Measurements from ENCODE around the gene TMEM119. TPM values are rescaled to one million over a fixed set of nuclear protein-coding genes. Genes with fewer than 3 reads are reported as not detected.

Gene TMEM119
- total and polyA plus RNA-seq, 12 donors: 0.57 to 6.9 (median 2.0) TPM

- WGBS, 2 donors: 78 to 88% methylated on average over 2 of the region's 2 CpGs
Observed at GRCh38 chr12:108573317-108573716, 24.6 kb downstream of the TMEM119 start.

DNA sequence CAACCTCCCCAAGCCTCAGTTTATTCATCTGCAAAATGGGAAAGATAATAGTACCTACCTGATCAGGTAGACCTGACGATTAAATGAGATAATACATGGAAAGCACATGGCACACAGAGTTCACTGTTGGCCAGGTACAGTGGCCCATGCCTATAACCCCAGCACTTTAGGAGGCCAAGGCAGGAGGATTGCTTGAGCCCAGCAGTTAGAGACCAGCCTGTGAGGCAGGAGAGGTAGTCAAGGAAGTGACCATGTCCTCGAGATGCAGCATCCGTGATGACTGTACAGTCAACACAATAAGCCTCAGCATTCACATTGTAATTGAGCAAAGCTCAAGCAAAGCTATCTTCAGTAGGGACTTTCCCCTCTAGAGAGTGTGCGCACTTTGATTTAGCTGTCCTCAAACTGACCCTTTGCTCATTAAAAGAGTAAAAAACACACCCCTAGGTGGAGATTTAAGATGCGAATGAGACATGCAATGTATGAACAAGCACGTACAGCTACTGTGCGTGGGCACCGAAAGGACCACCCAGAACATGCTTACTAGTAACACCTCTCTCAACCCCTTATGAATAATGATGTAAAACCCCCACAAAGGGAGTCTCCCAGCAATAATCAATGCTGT is 25.6 kb downstream of the TMEM119 start:
- no peak for DNase-seq
- intact Hi-C loops (cut with DNase I): loop anchor here in 3 of 10 donors (5.0 to 10.0 kb wide), 5 partner anchors 35 to 520 kb away; partner anchors contain the start of gene ALKBH2 (in 1 of the 3)
- no peak for ATAC-seq
- Histone ChIP-seq H3K27me3 (no peaks in the 10 kb centered on the region), H3K4me1 (peaks cover 0 to 29% (median 8%) of the 10 kb centered on the region in 9 donors), H3K36me3 (peaks cover 0 to 33% (median 27%) of the 10 kb centered on the region in 9 donors), H3K9me3 (no peaks in the 10 kb centered on the region), H3K27ac (no peak overlapping the region), H3K4me3 (no peak overlapping the region)
- TF ChIP-seq, protein P1, sequence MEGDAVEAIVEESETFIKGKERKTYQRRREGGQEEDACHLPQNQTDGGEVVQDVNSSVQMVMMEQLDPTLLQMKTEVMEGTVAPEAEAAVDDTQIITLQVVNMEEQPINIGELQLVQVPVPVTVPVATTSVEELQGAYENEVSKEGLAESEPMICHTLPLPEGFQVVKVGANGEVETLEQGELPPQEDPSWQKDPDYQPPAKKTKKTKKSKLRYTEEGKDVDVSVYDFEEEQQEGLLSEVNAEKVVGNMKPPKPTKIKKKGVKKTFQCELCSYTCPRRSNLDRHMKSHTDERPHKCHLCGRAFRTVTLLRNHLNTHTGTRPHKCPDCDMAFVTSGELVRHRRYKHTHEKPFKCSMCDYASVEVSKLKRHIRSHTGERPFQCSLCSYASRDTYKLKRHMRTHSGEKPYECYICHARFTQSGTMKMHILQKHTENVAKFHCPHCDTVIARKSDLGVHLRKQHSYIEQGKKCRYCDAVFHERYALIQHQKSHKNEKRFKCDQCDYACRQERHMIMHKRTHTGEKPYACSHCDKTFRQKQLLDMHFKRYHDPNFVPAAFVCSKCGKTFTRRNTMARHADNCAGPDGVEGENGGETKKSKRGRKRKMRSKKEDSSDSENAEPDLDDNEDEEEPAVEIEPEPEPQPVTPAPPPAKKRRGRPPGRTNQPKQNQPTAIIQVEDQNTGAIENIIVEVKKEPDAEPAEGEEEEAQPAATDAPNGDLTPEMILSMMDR (IDR thresholded peaks at IDR 0.05): no peak
- 78 to 80% methylated on average over 8 of the region's 8 CpGs for WGBS, 2 donors

More at GRCh38 chr12:108573317-108573716, 24.6 kb downstream of the TMEM119 start:
- H3K4me3 ChIP-seq: no peak overlapping the region
- peaks cover 0 to 22% (median 17%) of the 10 kb centered on the region in 9 donors for H3K36me3 ChIP-seq
- H3K4me1 ChIP-seq: peaks cover 0 to 24% (median 8%) of the 10 kb centered on the region in 9 donors
- DNase-seq (no peak), ATAC-seq (no peak)
- no peak overlapping the region for H3K27ac ChIP-seq
- H3K9me3 ChIP-seq: no peaks in the 10 kb centered on the region
- TF ChIP-seq, protein P1 (IDR thresholded peaks at IDR 0.05): no peak
- H3K27me3 ChIP-seq: no peaks in the 10 kb centered on the region
- intact Hi-C loops (cut with DNase I): loop anchor here in 3 of 10 donors (5.0 to 10.0 kb wide), 5 partner anchors 34 to 519 kb away; partner anchors contain the start of gene ALKBH2 (in 1 of the 3)

DNA sequence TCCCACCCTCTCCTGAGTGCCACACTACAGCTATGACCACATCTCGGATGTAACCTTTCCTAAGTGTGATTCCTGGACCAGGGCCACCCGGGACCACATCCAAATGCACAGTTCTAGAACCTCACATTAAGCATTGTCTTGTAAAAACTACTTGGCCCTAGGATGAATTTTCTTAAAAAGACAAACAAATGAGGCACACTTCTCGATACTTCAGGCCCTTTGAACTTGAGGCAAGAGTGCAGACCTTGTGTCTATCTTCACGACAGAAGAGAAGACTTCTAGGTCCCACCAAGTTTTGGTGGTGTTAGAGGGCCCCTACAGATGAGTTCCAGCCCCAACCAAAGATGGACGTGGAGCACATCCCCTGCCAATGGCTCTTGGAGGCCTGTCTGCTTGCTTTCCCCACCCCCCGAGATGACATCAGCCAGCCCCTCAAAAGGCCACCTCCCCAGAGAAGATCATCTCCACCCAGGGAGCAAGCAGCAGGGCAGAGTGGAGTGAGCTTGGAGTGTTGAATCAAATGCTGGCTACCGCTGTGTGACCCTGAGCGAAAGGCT is 26.2 kb downstream of the TMEM119 start:
- DNase-seq (no peak), ATAC-seq (no peak)
- Histone ChIP-seq H3K4me1 (peaks cover 0 to 29% (median 8%) of the 10 kb centered on the region in 9 donors), H3K27me3 (no peaks in the 10 kb centered on the region), H3K4me3 (no peak overlapping the region), H3K27ac (no peak overlapping the region), H3K36me3 (peaks cover 0 to 39% (median 33%) of the 10 kb centered on the region in 9 donors), H3K9me3 (no peaks in the 10 kb centered on the region)
- TF ChIP-seq, protein P1 (IDR thresholded peaks at IDR 0.05): no peak
- 86 to 87% methylated on average over 8 of the region's 8 CpGs for WGBS, 2 donors
- intact Hi-C loops (cut with DNase I): loop anchor here in 4 of 10 donors (2.0 to 10.0 kb wide), 6 partner anchors 36 to 521 kb away; partner anchors contain the start of gene ALKBH2 (in 1 of the 4)

GRCh38 chr12:108570743-108571608 is 26.9 kb downstream of the TMEM119 start:
- H3K36me3 ChIP-seq: peaks cover 0 to 46% (median 40%) of the 10 kb centered on the region in 9 donors
- H3K9me3 ChIP-seq: no peaks in the 10 kb centered on the region
- TF ChIP-seq, protein P1 (IDR thresholded peaks at IDR 0.05): peak in 8 of 9 donors; percentile 6 to 52 (median 40)
- no peaks in the 10 kb centered on the region for H3K27me3 ChIP-seq
- ATAC-seq (peak in 2 of 8 donors; percentile 12 to 27), DNase-seq (no peak)
- intact Hi-C loops (cut with DNase I): loop anchor here in 4 of 10 donors (2.0 to 10.0 kb wide), 6 partner anchors 36 to 521 kb away; partner anchors contain the start of gene ALKBH2 (in 1 of the 4)
- H3K4me1 ChIP-seq: peaks cover 0 to 30% (median 6%) of the 10 kb centered on the region in 9 donors
- WGBS, 2 donors: 63 to 66% methylated on average over 3 of the region's 3 CpGs
- H3K27ac ChIP-seq: peak overlapping the region in 1 of 10 donors; percentile 15
- H3K4me3 ChIP-seq: no peak overlapping the region
